ENCODE measurements around the gene C14orf132. TPM values are rescaled to one million over a fixed set of nuclear protein-coding genes. Genes with fewer than 3 reads are reported as not detected.

The C14orf132 gene
- total RNA-seq, 4 donors from 2014 or later, result 7.8 to 16.9 (median 15.0) TPM

- Histone ChIP-seq H3K36me3 (peaks cover 0 to 36% (median 0%) of the 10 kb centered on the region in 3 donors), H3K4me3 (no peak overlapping the region), H3K27me3 (no peaks in the 10 kb centered on the region), H3K4me1 (peaks cover 0 to 20% (median 0%) of the 10 kb centered on the region in 4 donors), H3K27ac (no peak overlapping the region), H3K9me3 (no peaks in the 10 kb centered on the region)
- 37 to 39% methylated on average over 12 of the region's 12 CpGs for WGBS, 2 donors
- DNase-seq (ENCODE audit: low spot score in 2 of 2), result peak; percentile 32 to 42
- no peak for TF ChIP-seq POLR2A (IDR thresholded peaks at IDR 0.05)
- TF ChIP-seq EP300 (IDR thresholded peaks at IDR 0.05), result no peak
- no peak for TF ChIP-seq CTCF (IDR thresholded peaks at IDR 0.05)
These were observed 51.4 kb downstream of the C14orf132 start for GRCh38 chr14:96090441-96091148.

GRCh38 chr14:96091149-96091693, 52.1 kb downstream of the C14orf132 start:
- no peak overlapping the region for H3K27ac ChIP-seq
- no peaks in the 10 kb centered on the region for H3K9me3 ChIP-seq
- TF ChIP-seq POLR2A (IDR thresholded peaks at IDR 0.05) (no peak), CTCF (IDR thresholded peaks at IDR 0.05) (no peak), EP300 (IDR thresholded peaks at IDR 0.05) (no peak)
- no peaks in the 10 kb centered on the region for H3K27me3 ChIP-seq
- WGBS, 2 donors, result 61 to 74% methylated on average over 10 to 15 of the region's 15 CpGs
- no peak overlapping the region for H3K4me3 ChIP-seq
- H3K36me3 ChIP-seq, result peaks cover 0 to 34% (median 0%) of the 10 kb centered on the region in 3 donors
- DNase-seq (ENCODE audit: low spot score in 2 of 2), result no peak
- peaks cover 0 to 25% (median 0%) of the 10 kb centered on the region in 4 donors for H3K4me1 ChIP-seq

- no peak overlapping the region for H3K4me3 ChIP-seq
- peaks cover 0 to 26% (median 0%) of the 10 kb centered on the region in 4 donors for H3K4me1 ChIP-seq
- no peak overlapping the region for H3K27ac ChIP-seq
- TF ChIP-seq EP300 (IDR thresholded peaks at IDR 0.05), result no peak
- no peak for TF ChIP-seq POLR2A (IDR thresholded peaks at IDR 0.05)
- no peak for TF ChIP-seq CTCF (IDR thresholded peaks at IDR 0.05)
- no peaks in the 10 kb centered on the region for H3K27me3 ChIP-seq
- H3K9me3 ChIP-seq, result no peaks in the 10 kb centered on the region
- 72 to 80% methylated on average over 13 of the region's 13 CpGs for WGBS, 2 donors
- peaks cover 0 to 27% (median 0%) of the 10 kb centered on the region in 3 donors for H3K36me3 ChIP-seq
- DNase-seq (ENCODE audit: low spot score in 2 of 2), result no peak
These were observed 52.8 kb downstream of the C14orf132 start for GRCh38 chr14:96091941-96092411.

GRCh38 chr14:96092936-96093335, 53.8 kb downstream of the C14orf132 start:
- peaks cover 0 to 17% (median 0%) of the 10 kb centered on the region in 3 donors for H3K36me3 ChIP-seq
- no peaks in the 10 kb centered on the region for H3K9me3 ChIP-seq
- peaks cover 0 to 26% (median 0%) of the 10 kb centered on the region in 4 donors for H3K4me1 ChIP-seq
- 80 to 82% methylated on average over 2 to 3 of the region's 3 CpGs for WGBS, 2 donors
- H3K27me3 ChIP-seq, result peaks cover 0 to 6% of the 10 kb centered on the region in 2 donors
- no peak overlapping the region for H3K4me3 ChIP-seq
- TF ChIP-seq POLR2A (IDR thresholded peaks at IDR 0.05), result no peak
- no peak for TF ChIP-seq EP300 (IDR thresholded peaks at IDR 0.05)
- TF ChIP-seq CTCF (IDR thresholded peaks at IDR 0.05), result no peak
- no peak overlapping the region for H3K27ac ChIP-seq
- no peak for DNase-seq (ENCODE audit: low spot score in 2 of 2)

- DNase-seq (ENCODE audit: low spot score in 2 of 2), result no peak
- TF ChIP-seq EP300 (IDR thresholded peaks at IDR 0.05) (no peak), POLR2A (IDR thresholded peaks at IDR 0.05) (no peak), CTCF (IDR thresholded peaks at IDR 0.05) (no peak)
- Histone ChIP-seq H3K27me3 (peaks cover 0 to 6% of the 10 kb centered on the region in 2 donors), H3K36me3 (peaks cover 0 to 4% (median 0%) of the 10 kb centered on the region in 3 donors), H3K27ac (no peak overlapping the region), H3K9me3 (no peaks in the 10 kb centered on the region), H3K4me3 (no peak overlapping the region), H3K4me1 (peaks cover 0 to 26% (median 0%) of the 10 kb centered on the region in 4 donors)
- 92% methylated on average over 4 of the region's 4 CpGs for WGBS, 2 donors
These were observed 55.0 kb downstream of the C14orf132 start for GRCh38 chr14:96094211-96094610.
